Neural cell (in vitro differentiated cells): ENCODE results near the gene PCMTD2. TPM values are rescaled to one million over a fixed set of nuclear protein-coding genes. Genes with fewer than 3 reads are reported as not detected.

Experiments used
- H2AFZ ChIP-seq: fragments of 200-600, 300-800 bp; sonication (generic), shearing (Covaris generic); 2 replicates; pipeline ENCODE4 v1.6.0; 2014; ENCODE audit warnings: low read depth, mild to moderate bottlenecking, antibody characterized with exemption, low read length, moderate library complexity
- H3F3A ChIP-seq: fragments of 200-600 bp; shearing (Covaris generic); 2 replicates; pipeline ENCODE4 v1.6.1; 2016; ENCODE audit warnings: mild to moderate bottlenecking, moderate library complexity, mixed read lengths, antibody characterized with exemption, low read length; ENCODE audit not compliant: insufficient read depth, poor library complexity, severe bottlenecking
- H3K27ac ChIP-seq: fragments of 200-600, 300-800 bp; sonication (generic), shearing (Covaris generic); 2 replicates; pipeline ENCODE4 v1.5.1; 2014; ENCODE audit warnings: mild to moderate bottlenecking, low read length, moderate library complexity
- H3K27me3 ChIP-seq: fragments of 300-800, 200-600 bp; sonication (generic), shearing (Covaris generic); 2 replicates; pipeline ENCODE4 v1.6.0; 2014; ENCODE audit warnings: mild to moderate bottlenecking, low read depth, low read length, moderate library complexity; ENCODE audit not compliant: insufficient read depth
- H3K36me3 ChIP-seq: fragments of 300-800, 200-600 bp; sonication (generic), shearing (Covaris generic); 2 replicates; pipeline ENCODE4 v1.5.1; 2014; ENCODE audit warnings: mild to moderate bottlenecking, antibody characterized with exemption, low read length, moderate library complexity; ENCODE audit not compliant: insufficient read depth
- H3K4me2 ChIP-seq: fragments of 300-800, 200-600 bp; sonication (generic), shearing (Covaris generic); 2 replicates; pipeline ENCODE4 v1.6.0; 2014; ENCODE audit warnings: mild to moderate bottlenecking, low read length
- H3K4me3 ChIP-seq: fragments of 300-800, 200-600 bp; sonication (generic), shearing (Covaris generic); 2 replicates; pipeline ENCODE4 v1.5.1; 2014; ENCODE audit warnings: mild to moderate bottlenecking, low read length, moderate library complexity
- H3K79me2 ChIP-seq: fragments of 200-600 bp; shearing (Covaris generic); replicated peaks from 2 replicates; pipeline ENCODE4 v1.6.0; 2014; ENCODE audit warnings: mild to moderate bottlenecking, low read length, moderate library complexity; ENCODE audit not compliant: insufficient read depth
- H3K9ac ChIP-seq: fragments of 300-800, 200-600 bp; sonication (generic), shearing (Covaris generic); 2 replicates; pipeline ENCODE4 v1.6.1; 2016; ENCODE audit warnings: mild to moderate bottlenecking, low read length, mixed read lengths
- H3K9me2 ChIP-seq: fragments of 200-600 bp; shearing (Covaris generic); 2 replicates; pipeline ENCODE4 v1.6.1; 2016; ENCODE audit warnings: mild to moderate bottlenecking, low read length, mixed read lengths; ENCODE audit not compliant: insufficient read depth
- H3K9me3 ChIP-seq: fragments of 200-600, 300-800 bp; sonication (generic), shearing (Covaris generic); 2 replicates; pipeline ENCODE4 v1.6.1; 2016; ENCODE audit warnings: mild to moderate bottlenecking, mixed run types, low read length, moderate library complexity, mixed read lengths
- H4K20me1 ChIP-seq: fragments of 200-600 bp; shearing (Covaris generic); 2 replicates; pipeline ENCODE4 v1.6.1; 2016; ENCODE audit warnings: mild to moderate bottlenecking, mixed run types; ENCODE audit not compliant: insufficient read depth
- CTCF ChIP-seq: fragments of 450-650 bp; IDR thresholded peaks from 2 replicates; pipeline ENCODE4 v1.5.1; 2014; ENCODE audit warnings: antibody characterized with exemption, mild to moderate bottlenecking, moderate library complexity; ENCODE audit not compliant: poor library complexity, severe bottlenecking
- EP300 ChIP-seq: fragments of 450-650 bp; conservative IDR thresholded peaks from 2 replicates; pipeline ENCODE4 v1.6.1; 2014; ENCODE audit warnings: antibody characterized with exemption, mild to moderate bottlenecking, moderate library complexity; ENCODE audit not compliant: poor library complexity, severe bottlenecking
- EZH2 ChIP-seq: fragments of 200-600, 300-800 bp; shearing (Covaris generic), sonication (generic); IDR thresholded peaks from 2 replicates; pipeline ENCODE4 v1.6.1; 2014; ENCODE audit warnings: antibody characterized with exemption, low read length, borderline replicate concordance, mild to moderate bottlenecking; ENCODE audit not compliant: insufficient read depth, poor library complexity, severe bottlenecking
- MXI1 ChIP-seq: fragments of 450-650 bp; conservative IDR thresholded peaks from 2 replicates; pipeline ENCODE4 v1.6.1; 2014; ENCODE audit warnings: antibody characterized with exemption, mild to moderate bottlenecking; ENCODE audit not compliant: poor library complexity, severe bottlenecking
- POLR2AphosphoS5 ChIP-seq: IDR thresholded peaks from 2 replicates; pipeline ENCODE4 v1.6.1; 2012
- RAD21 ChIP-seq: fragments of 450-650 bp; conservative IDR thresholded peaks from 2 replicates; pipeline ENCODE4 v1.6.1; 2014; ENCODE audit warnings: antibody characterized with exemption, mild to moderate bottlenecking, moderate library complexity
- REST ChIP-seq: IDR thresholded peaks from 2 replicates; pipeline ENCODE4 v1.6.1; 2012; ENCODE audit warnings: borderline replicate concordance
- SMC3 ChIP-seq: fragments of 450-650 bp; conservative IDR thresholded peaks from 2 replicates; pipeline ENCODE4 v1.6.1; 2014; ENCODE audit warnings: antibody characterized with exemption, mild to moderate bottlenecking, moderate library complexity; ENCODE audit not compliant: poor library complexity
- TAF1 ChIP-seq: IDR thresholded peaks from 2 replicates; pipeline ENCODE4 v1.6.1; 2012; ENCODE audit warnings: low read depth
- polyA plus RNA-seq: library from polyadenylated mRNA; depleted of rRNA; stranded (reverse); fragments of >200 nt; gene quantifications from 2 replicates; pipeline ENCODE4 v1.2.3, GENCODE V29; 2014

PCMTD2 gene
- polyA plus RNA-seq, 1 donor from 2014 or later, result 270 TPM

- no peak overlapping the region for H3K4me2 ChIP-seq
- H3K27me3 ChIP-seq, result no peaks in the 10 kb centered on the region
- peaks cover 16% of the 10 kb centered on the region for H3K36me3 ChIP-seq
- H3K9me2 ChIP-seq, result no peaks in the 10 kb centered on the region
- H3F3A ChIP-seq, result no peaks in the 10 kb centered on the region
- no peaks in the 10 kb centered on the region for H3K79me2 ChIP-seq
- TF ChIP-seq CTCF (no peak), MXI1 (no peak), RAD21 (no peak), REST (no peak), EZH2 (no peak), POLR2AphosphoS5 (no peak), EP300 (no peak)
- no peaks in the 10 kb centered on the region for H3K9me3 ChIP-seq
- no peaks in the 10 kb centered on the region for H4K20me1 ChIP-seq
- H2AFZ ChIP-seq, result no peak overlapping the region
- H3K27ac ChIP-seq, result no peak overlapping the region
- H3K4me3 ChIP-seq, result no peak overlapping the region
- H3K9ac ChIP-seq, result no peak overlapping the region
Measured at GRCh38 chr20:64222291-64222735, 33.2 kb upstream of the PCMTD2 start.

- H2AFZ ChIP-seq, result no peak overlapping the region
- no peaks in the 10 kb centered on the region for H3K27me3 ChIP-seq
- TF ChIP-seq MXI1 (no peak), POLR2AphosphoS5 (no peak), EZH2 (no peak), EP300 (no peak), SMC3 (no peak), TAF1 (no peak), REST (no peak), RAD21 (no peak), CTCF (no peak)
- no peak overlapping the region for H3K9ac ChIP-seq
- no peak overlapping the region for H3K27ac ChIP-seq
- no peaks in the 10 kb centered on the region for H4K20me1 ChIP-seq
- H3K79me2 ChIP-seq, result no peaks in the 10 kb centered on the region
- H3K36me3 ChIP-seq, result peaks cover 11% of the 10 kb centered on the region
- no peaks in the 10 kb centered on the region for H3K9me2 ChIP-seq
- H3K4me2 ChIP-seq, result no peak overlapping the region
- H3F3A ChIP-seq, result no peaks in the 10 kb centered on the region
- H3K9me3 ChIP-seq, result no peaks in the 10 kb centered on the region
- H3K4me3 ChIP-seq, result no peak overlapping the region
Measured at GRCh38 chr20:64222851-64223525, 32.6 kb upstream of the PCMTD2 start.
